CD14-positive monocyte (primary cell): Measurements from ENCODE around the gene TMEM240. TPM values are rescaled to one million over a fixed set of nuclear protein-coding genes. Genes with fewer than 3 reads are reported as not detected.
"Not testable (repeated sequence)": the region's sequence is repeated elsewhere in the genome, so short reads cannot be mapped to it uniquely, and the experiment has no call there.

Source experiments
- DNase-seq, 3 donors: peaks; one replicate each; pipeline ENCODE4 v3.0.0-alpha.2; 2011 to 2022
- H2AFZ ChIP-seq: 2 replicates; pipeline ENCODE4 v1.6.0; 2012; ENCODE audit warnings: mild to moderate bottlenecking, low read depth, low read length, inconsistent platforms; ENCODE audit not compliant: insufficient read depth, poor library complexity, severe bottlenecking
- H3K27ac ChIP-seq, 2 donors: 1 replicate in 1 of 2; 2 replicates in 1 of 2; pipeline ENCODE4 v1.5.1; 2012 to 2013; ENCODE audit warnings: low read length in 2 of 2, control low read depth in 1 of 2, inconsistent platforms in 1 of 2, low read depth in 1 of 2, mild to moderate bottlenecking in 1 of 2
- H3K27me3 ChIP-seq, 2 donors: one replicate each; pipeline versions ENCODE4 v1.6.0 to v1.6.1; 2011 to 2013; ENCODE audit warnings: low read length in 2 of 2; ENCODE audit not compliant: control insufficient read depth in 2 of 2, insufficient read depth in 2 of 2
- H3K36me3 ChIP-seq, 2 donors: replicated peaks in 1 of 2; 1 replicate in 1 of 2; 2 replicates in 1 of 2; pipeline versions ENCODE4 v1.5.1 to v1.6.1; 2012 to 2013; ENCODE audit warnings: low read length in 2 of 2, control low read depth in 1 of 2, inconsistent platforms in 1 of 2, mild to moderate bottlenecking in 1 of 2; ENCODE audit not compliant: insufficient read depth in 2 of 2, control insufficient read depth in 1 of 2
- H3K4me1 ChIP-seq, 2 donors: 1 replicate in 1 of 2; 2 replicates in 1 of 2; pipeline versions ENCODE4 v1.5.1 to v1.6.1; 2012 to 2013; ENCODE audit warnings: low read length in 2 of 2, control low read depth in 1 of 2, inconsistent platforms in 1 of 2, mild to moderate bottlenecking in 1 of 2, moderate library complexity in 1 of 2; ENCODE audit not compliant: insufficient read depth in 2 of 2, control insufficient read depth in 1 of 2
- H3K4me2 ChIP-seq: replicated peaks from 2 replicates; pipeline ENCODE3; 2012; ENCODE audit warnings: low read length, moderate library complexity, mild to moderate bottlenecking; ENCODE audit not compliant: poor library complexity, severe bottlenecking; ENCODE audit errors: extremely low read depth
- H3K4me3 ChIP-seq, 3 experiments: fragments of 200-600 bp in 1 of 3; sonication (generic) in 1 of 3; replicated peaks in 1 of 3; 1 replicate in 2 of 3; 2 replicates in 1 of 3; pipeline ENCODE4 v1.5.1; 2011 to 2013; ENCODE audit warnings: low read length in 3 of 3, mild to moderate bottlenecking in 3 of 3, control low read depth in 2 of 3, low read depth in 2 of 3, inconsistent platforms in 1 of 3, moderate library complexity in 1 of 3
- H3K79me2 ChIP-seq: 2 replicates; pipeline ENCODE4 v1.6.0; 2012; ENCODE audit warnings: mild to moderate bottlenecking, control low read depth, inconsistent platforms, low read length, moderate library complexity; ENCODE audit not compliant: insufficient read depth
- H3K9ac ChIP-seq: 2 replicates; pipeline ENCODE4 v1.6.0; 2017; ENCODE audit warnings: low read length, mild to moderate bottlenecking; ENCODE audit not compliant: insufficient read depth, poor library complexity, severe bottlenecking
- H3K9me3 ChIP-seq, 2 donors: replicated peaks in 1 of 2; 1 replicate in 1 of 2; 2 replicates in 1 of 2; pipeline versions ENCODE4 v1.5.1 to v1.6.1; 2012 to 2013; ENCODE audit warnings: low read length in 2 of 2, control low read depth in 1 of 2; ENCODE audit not compliant: control insufficient read depth in 1 of 2, insufficient read depth in 1 of 2
- H4K20me1 ChIP-seq: 2 replicates; pipeline ENCODE4 v1.6.0; 2012; ENCODE audit warnings: mild to moderate bottlenecking, low read length, control low read depth, moderate library complexity; ENCODE audit not compliant: insufficient read depth
- H3K27ac Mint-ChIP-seq, 7 donors: one replicate each; pipeline ENCODE4 v1.8.0; 2020; ENCODE audit warnings: mild to moderate bottlenecking in 7 of 7, mixed read lengths in 7 of 7, moderate library complexity in 6 of 7, inconsistent platforms in 2 of 7
- H3K27me3 Mint-ChIP-seq, 3 donors: one replicate each; pipeline ENCODE4 v1.8.0; 2021 to 2022; ENCODE audit warnings: low read depth in 3 of 3, mild to moderate bottlenecking in 3 of 3, mixed read lengths in 3 of 3, moderate library complexity in 3 of 3, inconsistent platforms in 1 of 3
- H3K36me3 Mint-ChIP-seq, 2 donors: one replicate each; pipeline ENCODE4 v1.8.0; 2020; ENCODE audit warnings: mixed read lengths in 2 of 2, inconsistent platforms in 1 of 2, mild to moderate bottlenecking in 1 of 2
- H3K4me1 Mint-ChIP-seq: one replicate; pipeline ENCODE4 v1.8.0; 2020; ENCODE audit warnings: mild to moderate bottlenecking, mixed read lengths
- H3K4me3 Mint-ChIP-seq, 2 donors: one replicate each; pipeline ENCODE4 v1.8.0; 2020; ENCODE audit warnings: mild to moderate bottlenecking in 2 of 2, mixed read lengths in 2 of 2, moderate library complexity in 1 of 2
- H3K9me3 Mint-ChIP-seq, 7 donors: one replicate each; pipeline ENCODE4 v1.8.0; 2020 to 2022; ENCODE audit warnings: mixed read lengths in 7 of 7, mild to moderate bottlenecking in 6 of 7, moderate library complexity in 6 of 7, inconsistent platforms in 2 of 7
- CTCF ChIP-seq: fragments of 200-600 bp; IDR thresholded peaks from one replicate; pipeline ENCODE4 v1.8.0; 2022; ENCODE audit warnings: antibody characterized with exemption, mild to moderate bottlenecking
- WGBS: methylation state at CpG from one replicate; pipeline ENCODE4 v1.1.5; 2013; ENCODE audit warnings: missing lambda C conversion rate; ENCODE audit not compliant: insufficient coverage; 5-methylcytosine and 5-hydroxymethylcytosine counted together
- intact Hi-C, 2 donors: fragments of 100-400 bp; cut with micrococcal nuclease; formaldehyde crosslinking; loops; one replicate each; pipeline versions ENCODE4 v1.15.0 to v1.15.1; 2023
- polyA plus RNA-seq, 3 donors: library from polyadenylated mRNA; depleted of rRNA in 1 of 3; unstranded in 2 of 3; stranded (reverse) in 1 of 3; fragments of 300-500 nt in 2 of 3; fragments of >200 nt in 1 of 3; fragmentation: Illumina TruSeq in 2 of 3; gene quantifications; 1 replicate in 2 of 3; 2 replicates in 1 of 3; pipeline ENCODE4 v1.2.3, GENCODE V29; 2012 to 2021

TMEM240 gene
- polyA plus RNA-seq, 3 donors = not detected

- DNase-seq, H3K9me3 Mint-ChIP-seq, H4K20me1 ChIP-seq, H3K27ac Mint-ChIP-seq, H3K4me3 ChIP-seq, H3K9ac ChIP-seq, intact Hi-C loops, H2AFZ ChIP-seq, H3K27me3 ChIP-seq, H3K79me2 ChIP-seq, H3K4me1 Mint-ChIP-seq, H3K27ac ChIP-seq, H3K4me2 ChIP-seq, H3K9me3 ChIP-seq, H3K27me3 Mint-ChIP-seq, H3K4me3 Mint-ChIP-seq, H3K4me1 ChIP-seq: not testable (repeated sequence)
- peaks cover 30 to 75% of the 10 kb centered on the region in 2 donors for H3K36me3 Mint-ChIP-seq
- peaks cover 21 to 37% of the 10 kb centered on the region in 2 donors for H3K36me3 ChIP-seq
- WGBS = 99% methylated on average over 12 of the region's 31 CpGs
Observed at GRCh38 chr1:1523226-1523625, 17.2 kb downstream of the TMEM240 start.

- H3K4me1 Mint-ChIP-seq, H3K9me3 Mint-ChIP-seq, H3K4me3 Mint-ChIP-seq, H3K9me3 ChIP-seq, H3K4me3 ChIP-seq, H2AFZ ChIP-seq, H3K4me1 ChIP-seq, H4K20me1 ChIP-seq, H3K27ac ChIP-seq, H3K79me2 ChIP-seq, H3K9ac ChIP-seq, intact Hi-C loops, H3K4me2 ChIP-seq, H3K27me3 Mint-ChIP-seq, H3K27me3 ChIP-seq, H3K27ac Mint-ChIP-seq, DNase-seq: not testable (repeated sequence)
- WGBS = 94% methylated on average over 20 of the region's 30 CpGs
- peaks cover 33 to 75% of the 10 kb centered on the region in 2 donors for H3K36me3 Mint-ChIP-seq
- H3K36me3 ChIP-seq = peaks cover 22 to 38% of the 10 kb centered on the region in 2 donors
Observed at GRCh38 chr1:1522536-1522935, 17.9 kb downstream of the TMEM240 start.

- intact Hi-C loops = no loop called here
- H2AFZ ChIP-seq = no peak overlapping the region
Observed at GRCh38 chr1:1521331-1521730, 19.1 kb downstream of the TMEM240 start.

More at GRCh38 chr1:1521331-1521730, 19.1 kb downstream of the TMEM240 start:
- TF ChIP-seq CTCF = no peak
- Mint-ChIP-seq H3K36me3 (peaks cover 27 to 74% of the 10 kb centered on the region in 2 donors), H3K9me3 (no peaks in the 10 kb centered on the region), H3K27me3 (no peaks in the 10 kb centered on the region), H3K27ac (no peak overlapping the region), H3K4me1 (no peaks in the 10 kb centered on the region), H3K4me3 (no peak overlapping the region)
- peaks cover 22 to 37% of the 10 kb centered on the region in 2 donors for H3K36me3 ChIP-seq
- 94% methylated on average over 15 of the region's 19 CpGs for WGBS
- H3K27me3 ChIP-seq = no peaks in the 10 kb centered on the region
- no peaks in the 10 kb centered on the region for H3K9me3 ChIP-seq
- no peak for DNase-seq
- no peak overlapping the region for H3K27ac ChIP-seq
- H3K4me1 ChIP-seq = no peaks in the 10 kb centered on the region
- no peaks in the 10 kb centered on the region for H3K79me2 ChIP-seq
- H4K20me1 ChIP-seq = no peaks in the 10 kb centered on the region
- no peak overlapping the region for H3K4me3 ChIP-seq
- H3K4me2 ChIP-seq = no peak overlapping the region
- no peak overlapping the region for H3K9ac ChIP-seq
